WTC11 (cell line): ENCODE data around the gene ICA1.

Experiments used
- FOXJ3 ChIP-seq: sonication (generic); formaldehyde crosslinking; IDR thresholded peaks from 2 replicates; pipeline ENCODE4 v1.9.0; 2021; ENCODE audit warnings: missing genetic modification reagents, mild to moderate bottlenecking, borderline replicate concordance
- RELA ChIP-seq: sonication (generic); formaldehyde crosslinking; IDR thresholded peaks from 2 replicates; pipeline ENCODE4 v1.8.1; 2022; ENCODE audit warnings: missing genetic modification reagents, mild to moderate bottlenecking, borderline replicate concordance
- TCF7 ChIP-seq: sonication (generic); formaldehyde crosslinking; IDR thresholded peaks from 2 replicates; pipeline ENCODE4 v1.8.0; 2022; ENCODE audit warnings: mild to moderate bottlenecking, low read depth, missing genetic modification reagents, moderate library complexity
- TP53 ChIP-seq: sonication (generic); formaldehyde crosslinking; IDR thresholded peaks from 2 replicates; pipeline ENCODE4 v1.8.1; 2023; ENCODE audit warnings: mild to moderate bottlenecking, missing genetic modification reagents
- ZNF121 ChIP-seq: sonication (generic); formaldehyde crosslinking; IDR thresholded peaks from 2 replicates; pipeline ENCODE4 v1.8.0; 2023; ENCODE audit warnings: missing genetic modification reagents
- TF ChIP-seq, protein P1 (sequence below): fragments of 200-600 bp; IDR thresholded peaks from 2 replicates; pipeline ENCODE4 v1.8.0; 2022; ENCODE audit warnings: antibody characterized with exemption
- TF ChIP-seq, protein P2 (sequence below): sonication (generic); formaldehyde crosslinking; IDR thresholded peaks from 2 replicates; pipeline ENCODE4 v1.8.0; 2022; ENCODE audit warnings: mild to moderate bottlenecking, missing genetic modification reagents
- TF ChIP-seq, protein P3 (sequence below): sonication (generic); formaldehyde crosslinking; IDR thresholded peaks from 2 replicates; pipeline ENCODE4 v1.8.1; 2023; ENCODE audit warnings: mild to moderate bottlenecking, missing genetic modification reagents, moderate library complexity
- TF ChIP-seq, protein P4 (sequence below): sonication (generic); formaldehyde crosslinking; IDR thresholded peaks from 2 replicates; pipeline ENCODE4 v1.8.1; 2023; ENCODE audit warnings: mild to moderate bottlenecking, missing genetic modification reagents, moderate library complexity
- TF ChIP-seq, protein P5 (sequence below): sonication (generic); formaldehyde crosslinking; IDR thresholded peaks from 2 replicates; pipeline ENCODE4 v1.8.1; 2023; ENCODE audit warnings: mild to moderate bottlenecking, moderate library complexity, missing genetic modification reagents
- TF ChIP-seq, protein P6 (sequence below): sonication (generic); formaldehyde crosslinking; IDR thresholded peaks from 2 replicates; pipeline ENCODE4 v1.8.1; 2022; ENCODE audit warnings: low read depth, mild to moderate bottlenecking, moderate library complexity, missing genetic modification reagents, borderline replicate concordance
- TF ChIP-seq, protein P7 (sequence below): sonication (generic); formaldehyde crosslinking; IDR thresholded peaks from 2 replicates; pipeline ENCODE4 v1.8.1; 2023; ENCODE audit warnings: mild to moderate bottlenecking, missing genetic modification reagents, borderline replicate concordance

DNA sequence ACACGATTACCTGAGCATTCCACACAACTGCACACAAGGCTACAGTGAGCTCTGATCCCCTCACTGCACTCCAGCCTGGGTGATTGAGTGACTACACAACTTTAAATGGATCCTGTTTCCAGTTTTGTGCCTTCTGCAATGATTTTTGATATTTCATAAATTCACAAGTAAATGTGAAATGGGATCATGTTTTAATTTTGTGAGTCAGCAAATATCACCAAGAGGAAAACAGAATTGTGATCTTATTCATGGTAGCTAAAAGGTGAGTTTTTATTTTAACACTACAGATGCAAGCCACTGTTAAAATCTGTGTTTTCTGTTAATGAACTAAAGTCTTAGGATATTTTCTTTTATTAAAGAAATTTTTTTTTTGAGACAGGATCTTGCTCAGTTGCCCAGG, 11.4 kb downstream of the ICA1 start:
- TF ChIP-seq, protein P1, sequence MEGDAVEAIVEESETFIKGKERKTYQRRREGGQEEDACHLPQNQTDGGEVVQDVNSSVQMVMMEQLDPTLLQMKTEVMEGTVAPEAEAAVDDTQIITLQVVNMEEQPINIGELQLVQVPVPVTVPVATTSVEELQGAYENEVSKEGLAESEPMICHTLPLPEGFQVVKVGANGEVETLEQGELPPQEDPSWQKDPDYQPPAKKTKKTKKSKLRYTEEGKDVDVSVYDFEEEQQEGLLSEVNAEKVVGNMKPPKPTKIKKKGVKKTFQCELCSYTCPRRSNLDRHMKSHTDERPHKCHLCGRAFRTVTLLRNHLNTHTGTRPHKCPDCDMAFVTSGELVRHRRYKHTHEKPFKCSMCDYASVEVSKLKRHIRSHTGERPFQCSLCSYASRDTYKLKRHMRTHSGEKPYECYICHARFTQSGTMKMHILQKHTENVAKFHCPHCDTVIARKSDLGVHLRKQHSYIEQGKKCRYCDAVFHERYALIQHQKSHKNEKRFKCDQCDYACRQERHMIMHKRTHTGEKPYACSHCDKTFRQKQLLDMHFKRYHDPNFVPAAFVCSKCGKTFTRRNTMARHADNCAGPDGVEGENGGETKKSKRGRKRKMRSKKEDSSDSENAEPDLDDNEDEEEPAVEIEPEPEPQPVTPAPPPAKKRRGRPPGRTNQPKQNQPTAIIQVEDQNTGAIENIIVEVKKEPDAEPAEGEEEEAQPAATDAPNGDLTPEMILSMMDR, result no peak
- no peak for TF ChIP-seq FOXJ3
- TF ChIP-seq, protein P2, sequence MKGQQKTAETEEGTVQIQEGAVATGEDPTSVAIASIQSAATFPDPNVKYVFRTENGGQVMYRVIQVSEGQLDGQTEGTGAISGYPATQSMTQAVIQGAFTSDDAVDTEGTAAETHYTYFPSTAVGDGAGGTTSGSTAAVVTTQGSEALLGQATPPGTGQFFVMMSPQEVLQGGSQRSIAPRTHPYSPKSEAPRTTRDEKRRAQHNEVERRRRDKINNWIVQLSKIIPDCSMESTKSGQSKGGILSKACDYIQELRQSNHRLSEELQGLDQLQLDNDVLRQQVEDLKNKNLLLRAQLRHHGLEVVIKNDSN (CRISPR knock-in tag), result no peak
- TF ChIP-seq TCF7 (CRISPR knock-in tag), result no peak
- TF ChIP-seq RELA, result no peak
- TF ChIP-seq, protein P3, sequence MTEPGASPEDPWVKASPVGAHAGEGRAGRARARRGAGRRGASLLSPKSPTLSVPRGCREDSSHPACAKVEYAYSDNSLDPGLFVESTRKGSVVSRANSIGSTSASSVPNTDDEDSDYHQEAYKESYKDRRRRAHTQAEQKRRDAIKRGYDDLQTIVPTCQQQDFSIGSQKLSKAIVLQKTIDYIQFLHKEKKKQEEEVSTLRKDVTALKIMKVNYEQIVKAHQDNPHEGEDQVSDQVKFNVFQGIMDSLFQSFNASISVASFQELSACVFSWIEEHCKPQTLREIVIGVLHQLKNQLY (CRISPR knock-in tag), result no peak
- TF ChIP-seq, protein P4, sequence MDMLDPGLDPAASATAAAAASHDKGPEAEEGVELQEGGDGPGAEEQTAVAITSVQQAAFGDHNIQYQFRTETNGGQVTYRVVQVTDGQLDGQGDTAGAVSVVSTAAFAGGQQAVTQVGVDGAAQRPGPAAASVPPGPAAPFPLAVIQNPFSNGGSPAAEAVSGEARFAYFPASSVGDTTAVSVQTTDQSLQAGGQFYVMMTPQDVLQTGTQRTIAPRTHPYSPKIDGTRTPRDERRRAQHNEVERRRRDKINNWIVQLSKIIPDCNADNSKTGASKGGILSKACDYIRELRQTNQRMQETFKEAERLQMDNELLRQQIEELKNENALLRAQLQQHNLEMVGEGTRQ (CRISPR knock-in tag), result no peak
- TF ChIP-seq, protein P5, sequence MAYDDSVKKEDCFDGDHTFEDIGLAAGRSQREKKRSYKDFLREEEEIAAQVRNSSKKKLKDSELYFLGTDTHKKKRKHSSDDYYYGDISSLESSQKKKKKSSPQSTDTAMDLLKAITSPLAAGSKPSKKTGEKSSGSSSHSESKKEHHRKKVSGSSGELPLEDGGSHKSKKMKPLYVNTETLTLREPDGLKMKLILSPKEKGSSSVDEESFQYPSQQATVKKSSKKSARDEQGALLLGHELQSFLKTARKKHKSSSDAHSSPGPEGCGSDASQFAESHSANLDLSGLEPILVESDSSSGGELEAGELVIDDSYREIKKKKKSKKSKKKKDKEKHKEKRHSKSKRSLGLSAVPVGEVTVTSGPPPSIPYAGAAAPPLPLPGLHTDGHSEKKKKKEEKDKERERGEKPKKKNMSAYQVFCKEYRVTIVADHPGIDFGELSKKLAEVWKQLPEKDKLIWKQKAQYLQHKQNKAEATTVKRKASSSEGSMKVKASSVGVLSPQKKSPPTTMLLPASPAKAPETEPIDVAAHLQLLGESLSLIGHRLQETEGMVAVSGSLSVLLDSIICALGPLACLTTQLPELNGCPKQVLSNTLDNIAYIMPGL, result no peak
- TF ChIP-seq, protein P6, sequence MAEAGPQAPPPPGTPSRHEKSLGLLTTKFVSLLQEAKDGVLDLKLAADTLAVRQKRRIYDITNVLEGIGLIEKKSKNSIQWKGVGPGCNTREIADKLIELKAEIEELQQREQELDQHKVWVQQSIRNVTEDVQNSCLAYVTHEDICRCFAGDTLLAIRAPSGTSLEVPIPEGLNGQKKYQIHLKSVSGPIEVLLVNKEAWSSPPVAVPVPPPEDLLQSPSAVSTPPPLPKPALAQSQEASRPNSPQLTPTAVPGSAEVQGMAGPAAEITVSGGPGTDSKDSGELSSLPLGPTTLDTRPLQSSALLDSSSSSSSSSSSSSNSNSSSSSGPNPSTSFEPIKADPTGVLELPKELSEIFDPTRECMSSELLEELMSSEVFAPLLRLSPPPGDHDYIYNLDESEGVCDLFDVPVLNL, result no peak
- TF ChIP-seq, protein P7, sequence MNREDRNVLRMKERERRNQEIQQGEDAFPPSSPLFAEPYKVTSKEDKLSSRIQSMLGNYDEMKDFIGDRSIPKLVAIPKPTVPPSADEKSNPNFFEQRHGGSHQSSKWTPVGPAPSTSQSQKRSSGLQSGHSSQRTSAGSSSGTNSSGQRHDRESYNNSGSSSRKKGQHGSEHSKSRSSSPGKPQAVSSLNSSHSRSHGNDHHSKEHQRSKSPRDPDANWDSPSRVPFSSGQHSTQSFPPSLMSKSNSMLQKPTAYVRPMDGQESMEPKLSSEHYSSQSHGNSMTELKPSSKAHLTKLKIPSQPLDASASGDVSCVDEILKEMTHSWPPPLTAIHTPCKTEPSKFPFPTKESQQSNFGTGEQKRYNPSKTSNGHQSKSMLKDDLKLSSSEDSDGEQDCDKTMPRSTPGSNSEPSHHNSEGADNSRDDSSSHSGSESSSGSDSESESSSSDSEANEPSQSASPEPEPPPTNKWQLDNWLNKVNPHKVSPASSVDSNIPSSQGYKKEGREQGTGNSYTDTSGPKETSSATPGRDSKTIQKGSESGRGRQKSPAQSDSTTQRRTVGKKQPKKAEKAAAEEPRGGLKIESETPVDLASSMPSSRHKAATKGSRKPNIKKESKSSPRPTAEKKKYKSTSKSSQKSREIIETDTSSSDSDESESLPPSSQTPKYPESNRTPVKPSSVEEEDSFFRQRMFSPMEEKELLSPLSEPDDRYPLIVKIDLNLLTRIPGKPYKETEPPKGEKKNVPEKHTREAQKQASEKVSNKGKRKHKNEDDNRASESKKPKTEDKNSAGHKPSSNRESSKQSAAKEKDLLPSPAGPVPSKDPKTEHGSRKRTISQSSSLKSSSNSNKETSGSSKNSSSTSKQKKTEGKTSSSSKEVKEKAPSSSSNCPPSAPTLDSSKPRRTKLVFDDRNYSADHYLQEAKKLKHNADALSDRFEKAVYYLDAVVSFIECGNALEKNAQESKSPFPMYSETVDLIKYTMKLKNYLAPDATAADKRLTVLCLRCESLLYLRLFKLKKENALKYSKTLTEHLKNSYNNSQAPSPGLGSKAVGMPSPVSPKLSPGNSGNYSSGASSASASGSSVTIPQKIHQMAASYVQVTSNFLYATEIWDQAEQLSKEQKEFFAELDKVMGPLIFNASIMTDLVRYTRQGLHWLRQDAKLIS, result no peak
- no peak for TF ChIP-seq TP53
- no peak for TF ChIP-seq ZNF121
